HG02884 (cell line): ENCODE results near the gene HOMER2.
"Not testable (repeated sequence)": the region's sequence is repeated elsewhere in the genome, so short reads cannot be mapped to it uniquely, and the experiment has no call there.

ENCODE experiments used
- ATAC-seq: cut with Tn5 transposase; IDR thresholded peaks from one replicate; pipeline ENCODE4 v1.9.1; 2021; ENCODE audit warnings: mild to moderate bottlenecking, moderate library complexity; ENCODE audit not compliant: unreplicated experiment

Gene HOMER2

DNA sequence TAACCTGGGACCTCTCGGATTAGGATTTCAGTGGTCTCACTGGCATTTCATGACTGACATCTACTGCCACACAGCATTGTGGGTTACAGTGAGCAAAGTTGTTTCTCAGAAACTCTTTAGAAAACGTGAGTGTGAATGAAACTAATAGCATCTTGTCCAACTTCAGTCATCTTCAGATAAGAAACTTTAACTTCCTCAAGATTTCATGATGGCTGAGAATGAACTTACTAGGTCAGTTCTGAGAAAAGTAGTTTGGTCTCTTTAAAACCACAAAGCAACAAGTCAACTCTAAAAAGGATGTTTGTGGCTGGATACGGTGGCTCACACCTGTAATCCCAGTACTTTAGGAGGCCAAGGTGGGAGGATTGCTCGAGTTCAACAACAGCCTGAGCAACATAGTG lies 14.2 kb upstream of the HOMER2 start:
- ATAC-seq: peak; percentile 73

DNA sequence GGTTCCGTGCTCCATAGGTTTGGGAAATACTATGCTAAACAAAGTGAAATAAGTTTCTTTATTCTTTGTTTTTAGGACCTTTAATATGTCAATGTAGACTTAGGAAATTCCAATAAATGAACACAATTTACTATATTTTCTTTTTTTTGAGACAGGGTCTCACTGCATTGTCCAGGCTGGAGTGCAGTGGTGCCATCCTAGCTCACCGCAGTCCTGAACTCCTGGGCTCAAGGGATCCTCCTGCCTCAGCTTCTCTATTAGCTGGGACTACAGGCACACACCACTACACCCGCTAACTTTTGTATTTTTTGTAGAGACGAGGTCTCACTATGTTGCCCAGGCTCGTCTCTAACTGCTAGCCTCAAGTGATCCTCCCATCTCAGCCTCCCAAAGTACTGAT lies 12.4 kb upstream of the HOMER2 start:
- ATAC-seq: no peak

- no peak for ATAC-seq
Observed at GRCh38 chr15:82963471-82964341, 11.2 kb upstream of the HOMER2 start.

DNA sequence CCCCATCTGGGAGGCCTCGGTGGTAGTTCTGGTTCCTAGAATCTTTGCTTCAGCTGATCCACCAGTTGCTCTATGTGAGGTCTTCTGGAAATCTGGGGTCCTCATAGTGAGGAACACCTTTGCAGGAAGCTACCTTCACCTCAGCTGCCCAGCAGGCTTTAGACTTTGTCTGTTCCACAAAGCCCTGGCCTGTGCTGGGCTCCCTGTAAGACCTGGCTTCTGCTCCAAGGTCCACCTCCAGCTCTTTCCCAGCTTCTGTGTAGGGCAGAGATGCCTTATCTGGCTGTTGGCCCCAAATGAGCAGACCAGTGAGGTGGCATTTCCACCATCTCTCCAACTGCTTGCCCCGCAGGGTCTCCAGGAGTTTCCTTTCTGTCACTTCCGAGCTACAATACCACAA lies 8.2 kb upstream of the HOMER2 start:
- ATAC-seq: no peak

GRCh38 chr15:82959423-82959822 lies 6.9 kb upstream of the HOMER2 start:
- ATAC-seq: no peak

- no peak for ATAC-seq
Observed at GRCh38 chr15:82958638-82959037, 6.1 kb upstream of the HOMER2 start.

DNA sequence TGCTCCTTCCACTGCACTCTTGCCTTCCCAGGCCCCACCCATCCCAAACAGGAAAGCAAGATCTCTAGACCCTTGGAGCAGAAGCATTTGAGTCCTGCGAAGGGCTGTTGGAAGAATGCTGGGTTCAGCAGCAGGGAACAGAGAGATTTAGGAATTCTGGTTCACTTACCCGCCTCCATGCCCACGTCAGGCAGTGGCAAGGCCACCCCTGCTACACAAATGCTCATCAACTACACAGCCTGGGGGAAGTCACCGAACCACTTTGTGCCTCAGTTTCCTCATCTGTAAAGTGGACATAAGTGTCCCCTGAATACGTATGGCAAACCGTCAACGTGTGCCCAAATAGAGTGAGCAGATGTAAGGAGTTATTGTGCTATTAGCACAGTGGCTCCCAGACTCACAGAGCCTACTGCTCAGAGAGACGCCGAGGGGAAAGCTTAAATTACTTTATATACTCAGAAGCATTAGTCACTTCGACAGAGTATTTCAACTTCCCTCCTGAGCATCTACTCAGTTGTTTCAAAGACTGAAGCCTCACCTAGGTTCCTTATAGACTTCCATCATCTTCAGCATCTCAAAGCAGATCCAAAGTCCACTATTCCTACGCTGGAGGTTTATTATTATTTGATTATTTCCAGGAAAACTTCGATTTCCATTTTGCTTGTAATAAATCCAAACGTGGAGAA lies 905 bp downstream of the HOMER2 start:
- ATAC-seq: no peak

GRCh38 chr15:82950746-82951370 lies 1.7 kb downstream of the HOMER2 start:
- ATAC-seq: no peak

GRCh38 chr15:82950295-82950694 lies 2.2 kb downstream of the HOMER2 start:
- ATAC-seq: no peak

DNA sequence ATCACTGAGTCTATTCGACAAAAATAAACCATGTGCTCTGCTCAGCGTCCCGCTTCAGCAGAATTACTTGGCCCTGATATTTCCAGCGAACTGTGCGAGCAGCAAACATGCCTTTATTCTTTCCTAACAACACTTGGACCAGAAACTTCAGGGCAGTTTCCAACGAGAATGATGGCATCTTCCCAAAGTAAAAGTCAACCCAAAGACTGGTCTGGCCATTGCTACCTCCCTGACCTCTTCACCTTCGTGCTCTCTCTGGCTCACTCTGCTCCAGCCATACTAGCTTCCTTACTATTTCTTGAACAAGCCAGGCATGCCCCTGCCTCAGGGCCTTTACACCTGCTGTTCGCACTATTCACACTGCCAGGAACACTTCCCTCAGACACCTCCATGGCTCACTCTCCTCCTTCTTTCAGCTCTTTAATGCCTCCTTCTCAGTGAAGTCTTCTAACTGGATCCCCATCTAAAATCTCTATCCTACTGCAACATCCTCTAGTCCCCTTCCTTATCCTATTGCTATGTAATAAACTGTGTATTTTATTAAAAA lies 6.3 kb downstream of the HOMER2 start:
- ATAC-seq: no peak

DNA sequence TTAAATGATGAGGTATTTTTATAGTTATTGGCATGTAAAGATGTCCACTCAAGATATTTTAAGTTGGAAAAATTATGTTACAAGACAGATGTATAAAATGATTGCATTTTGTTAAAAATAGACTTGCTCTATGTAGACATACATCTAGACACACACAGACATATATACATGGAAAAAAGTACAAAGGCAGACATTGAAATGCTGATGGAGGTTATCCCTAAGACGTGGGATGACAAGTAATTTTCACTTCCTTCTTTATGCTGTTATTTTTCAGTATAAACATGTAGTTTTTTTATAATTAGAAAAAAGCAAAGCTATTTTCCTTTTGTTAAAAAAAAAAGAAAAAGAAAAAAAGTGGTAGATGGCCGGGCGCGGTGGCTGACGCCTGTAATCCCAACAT lies 7.2 kb downstream of the HOMER2 start:
- ATAC-seq: no peak

GRCh38 chr15:82944821-82945220 lies 7.7 kb downstream of the HOMER2 start:
- no peak for ATAC-seq

DNA sequence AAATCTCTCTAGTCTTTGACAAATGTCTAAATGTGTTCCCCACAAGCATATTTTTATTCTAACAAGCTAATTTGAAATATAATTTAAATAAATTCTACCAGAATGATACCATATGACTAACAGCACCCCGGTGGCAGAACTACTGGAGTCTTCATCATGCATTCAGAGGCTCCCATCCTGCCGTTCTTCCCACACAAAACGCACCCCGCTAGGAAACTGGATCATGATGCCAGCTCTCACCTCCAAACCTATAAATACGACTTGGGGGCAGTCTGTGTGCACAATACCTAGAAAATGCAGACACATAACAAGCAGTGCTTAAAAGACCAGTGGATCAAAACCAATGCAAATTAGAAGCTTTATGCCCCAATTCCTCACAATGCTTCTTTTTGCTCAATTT lies 8.5 kb downstream of the HOMER2 start:
- ATAC-seq: no peak

DNA sequence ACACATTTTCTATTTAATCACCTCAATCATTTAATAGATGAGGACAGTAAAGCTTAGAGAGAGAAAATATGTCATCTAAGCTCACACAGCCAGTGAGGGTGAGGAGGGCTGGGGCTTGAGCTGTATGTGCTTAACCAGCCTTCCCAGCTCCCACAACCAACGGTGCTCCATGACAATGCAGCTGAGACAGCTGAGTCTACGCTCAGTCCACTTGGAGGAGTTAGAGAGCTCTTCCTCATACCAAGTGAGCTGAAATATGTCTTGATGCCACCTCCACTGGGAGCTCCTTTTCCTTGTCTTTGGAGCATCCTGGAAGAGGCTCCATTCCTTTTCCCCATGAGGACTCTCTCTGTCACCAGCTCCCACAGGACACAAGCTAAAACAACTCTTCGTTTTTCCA lies 9.3 kb downstream of the HOMER2 start:
- no peak for ATAC-seq

DNA sequence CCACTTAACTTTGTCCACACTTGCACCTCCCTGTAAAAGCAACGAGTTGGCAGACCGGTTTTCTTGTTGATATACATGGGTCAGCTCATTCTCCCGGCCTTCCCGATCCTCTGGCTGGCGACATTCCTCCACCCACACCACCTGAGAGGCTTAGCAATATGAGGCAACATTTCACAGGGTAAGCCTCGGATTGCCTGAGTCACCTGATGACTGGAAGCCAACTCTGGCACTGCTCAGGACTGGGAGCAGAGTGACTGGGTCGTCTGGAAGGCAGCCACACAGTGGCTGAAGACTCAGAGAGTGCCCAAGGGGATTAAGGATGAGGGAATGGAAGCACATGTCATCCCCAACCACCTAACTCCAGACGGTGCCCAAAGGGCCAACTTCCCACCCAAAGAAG lies 9.8 kb downstream of the HOMER2 start:
- no peak for ATAC-seq

DNA sequence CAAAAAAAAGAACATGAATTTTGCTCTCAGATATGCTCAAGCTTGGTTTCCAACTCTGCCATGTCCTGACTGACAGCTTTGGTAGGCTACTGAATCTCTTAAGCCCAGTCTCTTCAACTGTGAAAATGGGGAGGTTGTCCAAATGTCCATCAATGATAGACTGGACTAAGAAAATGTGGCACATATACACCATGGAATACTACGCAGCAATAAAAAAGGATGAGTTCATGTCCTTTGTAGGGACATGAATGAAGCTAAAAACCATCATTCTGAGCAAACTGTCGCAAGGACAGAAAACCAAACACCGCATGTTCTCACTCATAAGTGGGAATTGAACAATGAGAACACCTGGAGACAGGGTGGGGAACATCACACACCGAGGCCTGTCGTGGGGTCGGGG lies 12.8 kb downstream of the HOMER2 start:
- not testable (repeated sequence) for ATAC-seq

DNA sequence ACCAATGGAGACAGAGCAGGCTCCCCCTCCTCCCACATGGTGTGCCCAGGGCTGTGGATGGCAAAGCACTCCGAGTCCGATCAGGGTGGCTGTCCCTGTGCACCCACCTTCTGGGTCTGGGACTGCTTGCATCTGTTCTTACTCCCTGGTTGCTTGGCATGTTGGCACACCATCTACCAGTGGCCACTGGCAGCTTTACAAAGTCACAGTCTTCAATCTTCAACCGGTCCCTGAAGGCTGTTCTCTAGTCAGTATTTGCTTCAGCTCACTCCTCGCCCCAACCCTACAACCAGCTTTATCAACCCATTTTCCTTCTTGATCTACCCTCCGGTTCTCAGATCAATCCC lies 14.8 kb downstream of the HOMER2 start:
- no peak for ATAC-seq

DNA sequence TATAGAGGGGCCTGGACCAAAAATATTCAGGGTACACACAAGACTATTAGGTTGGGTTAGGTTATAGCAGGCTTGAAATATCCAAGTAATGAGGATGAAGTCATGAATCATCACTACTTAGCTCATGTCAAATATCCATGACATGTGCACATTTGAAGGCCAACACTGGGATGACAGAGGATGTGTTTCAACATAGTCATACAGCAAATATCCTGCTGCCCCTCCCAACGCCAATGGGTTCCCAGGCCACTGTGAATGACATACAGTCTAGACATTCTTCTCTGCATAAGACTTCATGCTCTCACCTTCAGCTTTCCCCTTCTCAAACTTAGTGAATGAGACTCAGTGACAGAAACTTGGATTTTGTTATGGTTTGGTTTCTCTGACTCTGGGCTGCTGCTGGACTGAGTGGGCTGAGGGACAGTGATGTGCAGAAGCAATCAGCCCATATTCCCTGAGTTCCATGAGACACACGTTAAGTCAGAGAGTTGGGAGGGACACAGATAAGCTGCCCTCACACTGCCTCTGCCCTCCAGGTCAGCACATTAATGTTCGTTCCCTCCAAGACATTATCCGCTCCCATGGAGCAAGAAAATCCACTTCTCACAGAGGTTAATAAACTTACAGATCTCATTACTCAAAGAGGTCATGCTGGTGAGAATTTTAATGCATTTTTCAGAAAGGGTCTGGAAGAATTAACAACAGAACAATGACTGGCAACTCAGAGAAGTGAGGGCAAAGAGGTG lies 15.4 kb downstream of the HOMER2 start:
- ATAC-seq: no peak

DNA sequence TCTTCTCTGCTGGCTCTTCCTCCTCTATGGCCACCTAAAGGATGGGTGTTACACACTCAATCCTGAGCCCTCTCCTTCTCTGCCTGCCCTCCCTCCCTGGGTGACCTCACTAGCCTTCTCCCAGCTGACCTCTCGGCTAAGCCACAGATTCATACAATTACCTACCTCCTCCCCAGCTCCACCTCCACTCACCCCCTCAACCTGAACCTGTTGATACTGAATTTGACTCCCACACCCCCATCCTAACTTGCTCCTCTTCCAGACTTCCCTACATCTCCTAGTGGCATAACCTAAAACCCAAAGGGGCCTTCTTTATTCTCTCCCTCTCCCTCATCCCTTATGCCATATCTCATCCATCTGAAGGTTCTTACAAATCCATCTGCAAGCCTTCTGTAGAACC lies 17.1 kb downstream of the HOMER2 start:
- ATAC-seq: no peak

- no peak for ATAC-seq
Observed at GRCh38 chr15:82934100-82934880, 18.2 kb downstream of the HOMER2 start.
